Tibial artery (tissue), 4 donors: ENCODE data around the gene ZNF521.
A peak's percentile ranks its signal among the peaks of the same experiment; 100 is the strongest.

Source experiments
- DNase-seq, 2 donors: peaks; one replicate each; pipeline ENCODE4 v3.0.0-alpha.2; 2019
- H3K27ac ChIP-seq, 2 donors: fragments of 200-600 bp; sonication (generic) in 1 of 2; 1 replicate in 1 of 2; 2 replicates in 1 of 2; pipeline ENCODE4 v1.5.1; 2018 to 2019; ENCODE audit warnings: mild to moderate bottlenecking in 1 of 2
- H3K27me3 ChIP-seq, 2 donors: fragments of 200-600 bp; sonication (generic) in 1 of 2; one replicate each; pipeline versions ENCODE4 v1.5.1 to v1.6.0; 2016 to 2019
- H3K36me3 ChIP-seq, 3 donors: fragments of 200-600 bp; sonication (generic) in 2 of 3; one replicate each; pipeline ENCODE4 v1.5.1; 2016 to 2019; ENCODE audit warnings: mild to moderate bottlenecking in 2 of 3
- H3K4me1 ChIP-seq, 4 donors: fragments of 200-600 bp; sonication (generic) in 2 of 4; 1 replicate in 3 of 4; 2 replicates in 1 of 4; pipeline ENCODE4 v1.5.1; 2016 to 2019
- H3K4me3 ChIP-seq, 2 donors: fragments of 200-600 bp; sonication (generic) in 1 of 2; 1 replicate in 1 of 2; 2 replicates in 1 of 2; pipeline ENCODE4 v1.5.1; 2018 to 2019; ENCODE audit warnings: mild to moderate bottlenecking in 2 of 2
- H3K9me3 ChIP-seq, 3 donors: fragments of 200-600 bp; sonication (generic) in 1 of 3; one replicate each; pipeline ENCODE4 v1.5.1; 2016 to 2019
- intact Hi-C: fragments of 100-400 bp; cut with DNase I; formaldehyde crosslinking; loops from one replicate; pipeline ENCODE4 v1.15.0; 2023; ENCODE audit warnings: low total_unique reads
- TF ChIP-seq, protein P1 (sequence below), 2 experiments: fragments of 200-600 bp in 1 of 2; fragments of 450-650 bp in 1 of 2; IDR thresholded peaks; one replicate each; pipeline ENCODE4 v1.5.1; 2017 to 2019; ENCODE audit warnings: antibody characterized with exemption in 2 of 2, mild to moderate bottlenecking in 1 of 2, moderate library complexity in 1 of 2

Gene ZNF521

DNA sequence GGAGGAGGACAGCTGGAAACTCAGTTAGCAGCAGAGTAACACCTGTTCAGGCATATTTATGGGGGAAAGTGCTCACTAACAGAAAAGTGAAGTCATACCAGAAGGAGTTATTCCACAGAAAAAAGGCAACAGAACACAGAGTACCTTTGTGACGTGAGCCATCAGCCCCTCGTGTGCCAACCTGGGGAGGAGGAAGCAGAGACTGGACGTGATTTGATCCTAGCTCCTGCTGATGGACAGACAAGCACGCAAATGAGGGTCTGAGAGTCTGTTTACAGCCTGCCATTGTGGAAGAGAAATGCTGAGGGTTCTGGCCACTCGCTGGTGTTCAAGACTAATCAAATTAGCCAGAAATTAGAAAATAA, 120.7 kb downstream of the ZNF521 start:
- peaks cover 0 to 25% (median 15%) of the 10 kb centered on the region in 4 donors for H3K4me1 ChIP-seq
- no peaks in the 10 kb centered on the region for H3K27me3 ChIP-seq
- H3K4me3 ChIP-seq = no peak overlapping the region
- TF ChIP-seq, protein P1, sequence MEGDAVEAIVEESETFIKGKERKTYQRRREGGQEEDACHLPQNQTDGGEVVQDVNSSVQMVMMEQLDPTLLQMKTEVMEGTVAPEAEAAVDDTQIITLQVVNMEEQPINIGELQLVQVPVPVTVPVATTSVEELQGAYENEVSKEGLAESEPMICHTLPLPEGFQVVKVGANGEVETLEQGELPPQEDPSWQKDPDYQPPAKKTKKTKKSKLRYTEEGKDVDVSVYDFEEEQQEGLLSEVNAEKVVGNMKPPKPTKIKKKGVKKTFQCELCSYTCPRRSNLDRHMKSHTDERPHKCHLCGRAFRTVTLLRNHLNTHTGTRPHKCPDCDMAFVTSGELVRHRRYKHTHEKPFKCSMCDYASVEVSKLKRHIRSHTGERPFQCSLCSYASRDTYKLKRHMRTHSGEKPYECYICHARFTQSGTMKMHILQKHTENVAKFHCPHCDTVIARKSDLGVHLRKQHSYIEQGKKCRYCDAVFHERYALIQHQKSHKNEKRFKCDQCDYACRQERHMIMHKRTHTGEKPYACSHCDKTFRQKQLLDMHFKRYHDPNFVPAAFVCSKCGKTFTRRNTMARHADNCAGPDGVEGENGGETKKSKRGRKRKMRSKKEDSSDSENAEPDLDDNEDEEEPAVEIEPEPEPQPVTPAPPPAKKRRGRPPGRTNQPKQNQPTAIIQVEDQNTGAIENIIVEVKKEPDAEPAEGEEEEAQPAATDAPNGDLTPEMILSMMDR (IDR thresholded peaks at IDR 0.05) = no peak
- intact Hi-C loops = loop anchor here (5.0 kb wide), 1 partner anchor 121 kb away; the partner anchor contains the start of gene ZNF521
- peak in 1 of 2 donors; percentile 30 for DNase-seq
- no peaks in the 10 kb centered on the region for H3K9me3 ChIP-seq
- H3K36me3 ChIP-seq = peaks cover 0 to 4% (median 0%) of the 10 kb centered on the region in 3 donors
- H3K27ac ChIP-seq = peak overlapping the region; percentile 48 to 54

DNA sequence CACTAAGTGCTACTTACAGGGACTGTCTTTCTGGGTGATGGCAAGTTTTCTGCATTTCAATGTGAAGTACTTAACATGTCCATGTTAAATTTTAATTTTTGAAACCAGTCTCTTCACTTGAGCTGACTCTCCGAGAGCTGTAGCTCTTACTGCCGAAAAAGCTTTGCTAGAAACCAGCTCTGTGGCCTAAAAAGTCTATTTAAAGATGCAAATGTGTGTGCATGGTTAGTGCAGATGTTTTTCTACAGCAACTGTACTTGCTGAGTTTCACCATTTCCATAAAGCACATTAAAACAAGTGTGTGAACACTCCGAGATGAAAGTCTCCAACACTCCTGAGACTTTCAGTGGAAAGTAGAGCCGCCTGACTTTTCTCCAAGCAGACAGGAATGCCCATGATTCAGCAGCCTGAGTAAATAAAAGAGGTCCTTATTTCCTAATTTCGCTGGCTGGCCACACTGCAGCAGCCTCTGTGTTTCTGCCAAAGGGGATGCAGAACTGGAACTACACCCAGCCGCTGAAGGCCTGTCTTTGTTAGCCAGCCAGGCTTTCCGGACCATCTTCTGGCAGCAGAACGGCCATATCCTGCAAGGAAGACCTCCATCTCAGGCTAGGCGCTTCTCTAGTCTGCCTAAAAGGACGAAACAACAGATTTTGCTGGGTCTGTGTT, 121.2 kb downstream of the ZNF521 start:
- H3K4me3 ChIP-seq = peak overlapping the region; percentile 18 to 24

DNA sequence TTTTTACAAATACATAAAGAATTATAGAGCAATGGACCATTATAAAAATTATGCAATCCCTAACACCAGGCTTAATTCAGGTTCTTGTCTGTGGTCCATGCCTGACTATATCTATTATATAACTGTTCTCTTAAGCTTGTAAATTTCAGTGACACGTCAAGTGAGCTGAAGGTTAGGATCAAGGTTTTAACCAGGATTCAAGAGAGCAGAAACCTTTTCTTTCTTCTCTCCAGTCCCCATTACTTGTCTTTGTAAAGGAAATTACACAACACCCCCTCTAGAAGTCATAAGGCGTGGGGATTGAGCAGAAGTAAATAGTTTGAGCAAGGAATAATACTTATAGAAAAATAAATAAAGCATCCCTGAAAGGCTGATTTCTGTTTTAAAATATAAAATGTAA, 122.0 kb downstream of the ZNF521 start:
- DNase-seq = no peak
- intact Hi-C loops = loop anchor here (5.0 kb wide), 1 partner anchor 122 kb away; the partner anchor contains the start of gene ZNF521
- no peaks in the 10 kb centered on the region for H3K27me3 ChIP-seq
- H3K9me3 ChIP-seq = no peaks in the 10 kb centered on the region
- H3K36me3 ChIP-seq = peaks cover 0 to 5% (median 4%) of the 10 kb centered on the region in 3 donors
- peaks cover 0 to 25% (median 15%) of the 10 kb centered on the region in 4 donors for H3K4me1 ChIP-seq
- TF ChIP-seq, protein P1 (IDR thresholded peaks at IDR 0.05) = no peak
- no peak overlapping the region for H3K4me3 ChIP-seq
- H3K27ac ChIP-seq = peak overlapping the region; percentile 48 to 59

More for the DNA sequence above, 121.2 kb downstream of the ZNF521 start:
- peak; percentile 85 to 90 for DNase-seq
- Histone ChIP-seq H3K27ac (peak overlapping the region; percentile 48 to 59), H3K36me3 (peaks cover 0 to 4% (median 0%) of the 10 kb centered on the region in 3 donors), H3K27me3 (no peaks in the 10 kb centered on the region), H3K9me3 (no peaks in the 10 kb centered on the region), H3K4me1 (peaks cover 0 to 25% (median 15%) of the 10 kb centered on the region in 4 donors)
- intact Hi-C loops = loop anchor here (5.0 kb wide), 1 partner anchor 122 kb away; the partner anchor contains the start of gene ZNF521
- TF ChIP-seq, protein P1 (IDR thresholded peaks at IDR 0.05) = no peak

DNA sequence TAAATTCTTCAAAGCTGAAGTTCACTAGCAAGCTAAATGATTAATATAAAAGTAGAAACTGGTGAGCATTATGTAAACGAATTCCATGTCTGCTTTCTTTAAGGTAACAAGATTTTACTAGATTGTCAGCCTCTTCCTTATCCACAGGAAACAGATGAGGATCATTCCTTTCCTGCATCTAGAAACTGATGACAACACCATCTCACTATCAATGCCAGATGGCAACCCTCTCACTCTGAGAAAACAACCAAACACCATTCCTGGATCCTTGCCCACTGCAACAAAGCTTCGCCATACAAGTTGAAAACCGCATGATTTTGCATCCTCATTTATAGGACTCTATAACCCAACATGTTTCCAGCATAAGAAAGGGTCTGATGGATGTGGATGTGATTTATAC, 122.9 kb downstream of the ZNF521 start:
- no peak overlapping the region for H3K27ac ChIP-seq
- H3K9me3 ChIP-seq = no peaks in the 10 kb centered on the region
- peaks cover 0 to 25% (median 15%) of the 10 kb centered on the region in 4 donors for H3K4me1 ChIP-seq
- H3K4me3 ChIP-seq = no peak overlapping the region
- TF ChIP-seq, protein P1 (IDR thresholded peaks at IDR 0.05) = no peak
- DNase-seq = no peak
- intact Hi-C loops = no loop called here
- H3K27me3 ChIP-seq = no peaks in the 10 kb centered on the region
- peaks cover 0 to 5% (median 4%) of the 10 kb centered on the region in 3 donors for H3K36me3 ChIP-seq

DNA sequence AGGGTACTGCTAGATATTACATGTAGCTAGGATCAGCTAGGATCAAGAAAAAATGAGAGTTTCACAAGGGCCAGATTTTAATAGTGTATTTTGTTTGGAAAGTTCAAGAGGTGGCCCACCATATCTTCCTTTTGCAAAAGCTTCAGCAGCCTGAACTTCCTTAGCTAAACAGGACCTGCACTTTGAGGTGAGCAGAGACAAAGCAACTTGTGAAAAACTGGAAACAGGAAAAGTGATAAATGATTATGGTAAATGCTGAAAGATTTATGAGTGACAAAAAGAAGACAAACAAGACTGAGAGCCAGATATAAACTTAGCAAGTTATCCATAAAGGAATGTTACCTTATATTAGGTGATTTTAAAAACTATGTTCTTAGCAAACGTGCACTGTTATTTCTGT, 123.6 kb downstream of the ZNF521 start:
- H3K27ac ChIP-seq = no peak overlapping the region
- H3K4me3 ChIP-seq = no peak overlapping the region
- H3K36me3 ChIP-seq = peaks cover 0 to 5% (median 4%) of the 10 kb centered on the region in 3 donors
- DNase-seq = no peak
- peaks cover 0 to 19% (median 13%) of the 10 kb centered on the region in 4 donors for H3K4me1 ChIP-seq
- TF ChIP-seq, protein P1 (IDR thresholded peaks at IDR 0.05) = no peak
- H3K9me3 ChIP-seq = no peaks in the 10 kb centered on the region
- intact Hi-C loops = no loop called here
- H3K27me3 ChIP-seq = no peaks in the 10 kb centered on the region
